Measurements from ENCODE around the gene RFC5.
"Not testable (repeated sequence)": the region's sequence is repeated elsewhere in the genome, so short reads cannot be mapped to it uniquely, and the experiment has no call there.

RFC5 gene

GRCh38 chr12:118016424-118017264 is at the start of gene RFC5:
RFC5 (plus strand) TSS chr12:118016703; CDS start chr12:118016828, 125 bp downstream.
- DNase-seq, result peak; percentile 98

GRCh38 chr12:117967043-117967442 is 49.5 kb upstream of the RFC5 start:
- DNase-seq, result no peak

GRCh38 chr12:117967512-117967911 is 49.0 kb upstream of the RFC5 start:
- DNase-seq, result no peak

- no peak for DNase-seq
These were observed 48.2 kb upstream of the RFC5 start for GRCh38 chr12:117968151-117968789.

- peak; percentile 28 for DNase-seq
These were observed 47.5 kb upstream of the RFC5 start, which contains the start of gene KSR2 for GRCh38 chr12:117968826-117969659. KSR2 (minus strand) TSS chr12:117968990; CDS start chr12:117968255, 735 bp downstream.

GRCh38 chr12:117970334-117970733 is 46.2 kb upstream of the RFC5 start:
- no peak for DNase-seq

GRCh38 chr12:117972301-117972700 is 44.2 kb upstream of the RFC5 start:
- no peak for DNase-seq

GRCh38 chr12:117975006-117975405 is 41.5 kb upstream of the RFC5 start:
- DNase-seq, result no peak

- no peak for DNase-seq
These were observed 39.1 kb upstream of the RFC5 start for GRCh38 chr12:117977373-117977772.

- no peak for DNase-seq
These were observed 35.9 kb upstream of the RFC5 start for GRCh38 chr12:117980616-117981015.

GRCh38 chr12:117981267-117981666 is 35.2 kb upstream of the RFC5 start:
- no peak for DNase-seq

GRCh38 chr12:117985182-117985581 is 31.3 kb upstream of the RFC5 start:
- DNase-seq, result no peak

- DNase-seq, result no peak
These were observed 29.6 kb upstream of the RFC5 start for GRCh38 chr12:117986705-117987469.

GRCh38 chr12:117994551-117995438 is 21.7 kb upstream of the RFC5 start:
- DNase-seq, result no peak

- no peak for DNase-seq
These were observed 17.8 kb upstream of the RFC5 start for GRCh38 chr12:117998719-117999118.

- DNase-seq, result not testable (repeated sequence)
These were observed 16.7 kb upstream of the RFC5 start for GRCh38 chr12:117999806-118000205.

- no peak for DNase-seq
These were observed 5.6 kb upstream of the RFC5 start for GRCh38 chr12:118010903-118011302.

- DNase-seq, result no peak
These were observed 5.1 kb upstream of the RFC5 start for GRCh38 chr12:118011377-118011776.

GRCh38 chr12:118011961-118012360 is 4.5 kb upstream of the RFC5 start:
- DNase-seq, result no peak

GRCh38 chr12:118013283-118013682 is 3.2 kb upstream of the RFC5 start:
- no peak for DNase-seq

- DNase-seq, result no peak
These were observed 1.2 kb upstream of the RFC5 start for GRCh38 chr12:118015306-118015705.

Measured in activated T-cell treated with anti-CD3 and anti-CD28 coated beads for 4 hours (primary cell).